ENCODE results near the gene C1QBP.

The C1QBP gene

GRCh38 chr17:5429191-5429887, 9.6 kb downstream of the C1QBP start:
- peaks cover 45% of the 10 kb centered on the region for H3K36me3 ChIP-seq (replicated peaks; ENCODE audit: low read depth, low read length)
- TF ChIP-seq, protein P1, sequence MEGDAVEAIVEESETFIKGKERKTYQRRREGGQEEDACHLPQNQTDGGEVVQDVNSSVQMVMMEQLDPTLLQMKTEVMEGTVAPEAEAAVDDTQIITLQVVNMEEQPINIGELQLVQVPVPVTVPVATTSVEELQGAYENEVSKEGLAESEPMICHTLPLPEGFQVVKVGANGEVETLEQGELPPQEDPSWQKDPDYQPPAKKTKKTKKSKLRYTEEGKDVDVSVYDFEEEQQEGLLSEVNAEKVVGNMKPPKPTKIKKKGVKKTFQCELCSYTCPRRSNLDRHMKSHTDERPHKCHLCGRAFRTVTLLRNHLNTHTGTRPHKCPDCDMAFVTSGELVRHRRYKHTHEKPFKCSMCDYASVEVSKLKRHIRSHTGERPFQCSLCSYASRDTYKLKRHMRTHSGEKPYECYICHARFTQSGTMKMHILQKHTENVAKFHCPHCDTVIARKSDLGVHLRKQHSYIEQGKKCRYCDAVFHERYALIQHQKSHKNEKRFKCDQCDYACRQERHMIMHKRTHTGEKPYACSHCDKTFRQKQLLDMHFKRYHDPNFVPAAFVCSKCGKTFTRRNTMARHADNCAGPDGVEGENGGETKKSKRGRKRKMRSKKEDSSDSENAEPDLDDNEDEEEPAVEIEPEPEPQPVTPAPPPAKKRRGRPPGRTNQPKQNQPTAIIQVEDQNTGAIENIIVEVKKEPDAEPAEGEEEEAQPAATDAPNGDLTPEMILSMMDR (IDR thresholded peaks at IDR 0.05; ENCODE audit: low read depth, low read length) = no peak
- no peak for TF ChIP-seq EZH2phosphoT487 (IDR thresholded peaks at IDR 0.05; ENCODE audit: low read depth)
- H4K20me1 ChIP-seq (ENCODE audit: insufficient read depth, low read length) = no peaks in the 10 kb centered on the region
- no peaks in the 10 kb centered on the region for H3K27me3 ChIP-seq (ENCODE audit: low read depth, low read length)
- H2AFZ ChIP-seq (ENCODE audit: low read depth, low read length) = no peak overlapping the region
- no peak overlapping the region for H3K9ac ChIP-seq (ENCODE audit: low read length)
- H3K4me3 ChIP-seq (ENCODE audit: low read length) = no peak overlapping the region
- H3K27ac ChIP-seq (ENCODE audit: low read length) = no peak overlapping the region
- H3K4me2 ChIP-seq (ENCODE audit: low read length) = no peak overlapping the region
- no peaks in the 10 kb centered on the region for H3K4me1 ChIP-seq (ENCODE audit: low read length)
- H3K9me3 ChIP-seq (ENCODE audit: insufficient read depth, low read length) = no peaks in the 10 kb centered on the region
- H3K79me2 ChIP-seq (ENCODE audit: low read length) = peaks cover 4% of the 10 kb centered on the region; the same call in 1 of the 2 replicates

DNA sequence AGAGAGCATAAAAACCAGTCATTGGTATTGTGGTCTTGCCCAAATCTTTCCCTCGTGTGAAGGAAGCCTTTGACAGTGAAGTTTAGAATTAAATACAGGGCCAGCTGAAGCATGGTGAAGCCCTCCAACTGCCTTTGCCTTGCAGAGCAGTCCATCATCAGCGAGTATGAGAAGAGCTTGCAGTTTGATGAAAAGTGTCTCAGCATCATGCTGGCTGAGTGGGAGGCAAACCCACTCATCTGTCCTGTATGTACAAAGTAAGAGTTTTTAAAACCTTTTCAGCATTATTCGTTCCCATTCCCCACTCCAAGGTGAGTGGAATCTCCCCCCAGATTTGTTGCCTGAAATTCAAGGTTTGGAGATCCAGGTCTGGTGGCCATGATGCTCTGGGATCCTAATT, 13.1 kb downstream of the C1QBP start:
- Histone ChIP-seq H3K27ac (ENCODE audit: low read length) (no peak overlapping the region), H3K79me2 (ENCODE audit: low read length) (peaks cover 23% of the 10 kb centered on the region), H4K20me1 (ENCODE audit: insufficient read depth, low read length) (no peaks in the 10 kb centered on the region), H3K9me3 (ENCODE audit: insufficient read depth, low read length) (no peaks in the 10 kb centered on the region), H3K9ac (ENCODE audit: low read length) (no peak overlapping the region), H3K4me1 (ENCODE audit: low read length) (peaks cover 6% of the 10 kb centered on the region), H2AFZ (ENCODE audit: low read depth, low read length) (no peak overlapping the region), H3K4me2 (ENCODE audit: low read length) (no peak overlapping the region), H3K36me3 (replicated peaks; ENCODE audit: low read depth, low read length) (peaks cover 44% of the 10 kb centered on the region), H3K4me3 (ENCODE audit: low read length) (no peak overlapping the region), H3K27me3 (ENCODE audit: low read depth, low read length) (no peaks in the 10 kb centered on the region)
- TF ChIP-seq, protein P1 (IDR thresholded peaks at IDR 0.05; ENCODE audit: low read depth, low read length) = no peak
- TF ChIP-seq EZH2phosphoT487 (IDR thresholded peaks at IDR 0.05; ENCODE audit: low read depth) = no peak

DNA sequence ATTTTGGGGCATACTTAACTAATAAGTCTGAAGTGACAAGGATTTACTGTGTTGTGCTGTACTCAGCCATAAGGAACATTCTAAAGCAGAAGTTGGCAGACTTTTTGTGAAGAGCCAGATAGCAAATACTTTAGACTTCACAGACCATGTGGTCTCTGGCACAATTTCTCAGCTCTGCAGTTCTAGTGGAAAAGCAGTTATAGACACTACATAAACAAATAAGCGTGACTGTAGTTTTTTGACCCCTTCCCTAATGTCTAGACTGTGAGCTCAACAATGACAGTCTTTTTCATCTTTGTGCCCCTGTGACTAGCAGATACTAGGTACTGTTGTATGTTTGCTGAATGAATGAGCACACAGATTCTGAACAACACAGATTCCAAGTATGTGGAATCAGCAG, 14.0 kb downstream of the C1QBP start:
- Histone ChIP-seq H3K4me2 (ENCODE audit: low read length) (no peak overlapping the region), H3K79me2 (ENCODE audit: low read length) (peaks cover 32% of the 10 kb centered on the region), H2AFZ (ENCODE audit: low read depth, low read length) (no peak overlapping the region), H3K27me3 (ENCODE audit: low read depth, low read length) (no peaks in the 10 kb centered on the region), H3K4me3 (ENCODE audit: low read length) (no peak overlapping the region), H3K27ac (ENCODE audit: low read length) (no peak overlapping the region), H4K20me1 (ENCODE audit: insufficient read depth, low read length) (no peaks in the 10 kb centered on the region), H3K36me3 (replicated peaks; ENCODE audit: low read depth, low read length) (peaks cover 44% of the 10 kb centered on the region), H3K4me1 (ENCODE audit: low read length) (peaks cover 6% of the 10 kb centered on the region), H3K9me3 (ENCODE audit: insufficient read depth, low read length) (no peaks in the 10 kb centered on the region), H3K9ac (ENCODE audit: low read length) (no peak overlapping the region)
- TF ChIP-seq, protein P1 (IDR thresholded peaks at IDR 0.05; ENCODE audit: low read depth, low read length) = no peak

DNA sequence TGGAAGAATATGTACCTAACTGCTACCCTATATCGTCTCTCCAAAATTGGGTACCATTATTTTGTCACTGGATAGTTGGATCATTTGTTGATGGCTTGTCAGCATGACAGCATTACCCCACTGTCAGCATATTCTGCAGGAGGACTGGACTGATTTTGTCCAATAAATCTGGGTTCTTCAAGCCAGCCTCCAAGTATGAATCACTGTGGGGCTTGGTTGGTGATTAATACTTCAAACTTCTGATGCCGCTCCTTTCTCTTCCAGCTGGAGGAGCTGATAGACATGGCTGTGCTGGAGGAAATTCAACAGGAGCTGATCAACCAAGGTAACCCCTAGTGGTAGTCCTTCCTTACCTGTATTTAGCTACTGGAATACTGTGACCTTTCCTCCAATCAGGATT, 16.4 kb downstream of the C1QBP start:
- no peak for TF ChIP-seq EZH2phosphoT487 (IDR thresholded peaks at IDR 0.05; ENCODE audit: low read depth)
- TF ChIP-seq, protein P1 (IDR thresholded peaks at IDR 0.05; ENCODE audit: low read depth, low read length) = no peak
- H4K20me1 ChIP-seq (ENCODE audit: insufficient read depth, low read length) = no peaks in the 10 kb centered on the region
- H3K4me2 ChIP-seq (ENCODE audit: low read length) = no peak overlapping the region
- H3K4me1 ChIP-seq (ENCODE audit: low read length) = peaks cover 8% of the 10 kb centered on the region
- no peak overlapping the region for H3K9ac ChIP-seq (ENCODE audit: low read length)
- no peak overlapping the region for H3K27ac ChIP-seq (ENCODE audit: low read length)
- H3K36me3 ChIP-seq (replicated peaks; ENCODE audit: low read depth, low read length) = peaks cover 36% of the 10 kb centered on the region
- no peaks in the 10 kb centered on the region for H3K9me3 ChIP-seq (ENCODE audit: insufficient read depth, low read length)
- no peak overlapping the region for H2AFZ ChIP-seq (ENCODE audit: low read depth, low read length)
- H3K4me3 ChIP-seq (ENCODE audit: low read length) = no peak overlapping the region
- no peaks in the 10 kb centered on the region for H3K27me3 ChIP-seq (ENCODE audit: low read depth, low read length)
- peaks cover 51% of the 10 kb centered on the region for H3K79me2 ChIP-seq (ENCODE audit: low read length)

All from OCI-LY3 (cell line).